ENCODE measurements around the gene EPN3.
A peak's percentile ranks its signal among the peaks of the same experiment; 100 is the strongest.

DNA sequence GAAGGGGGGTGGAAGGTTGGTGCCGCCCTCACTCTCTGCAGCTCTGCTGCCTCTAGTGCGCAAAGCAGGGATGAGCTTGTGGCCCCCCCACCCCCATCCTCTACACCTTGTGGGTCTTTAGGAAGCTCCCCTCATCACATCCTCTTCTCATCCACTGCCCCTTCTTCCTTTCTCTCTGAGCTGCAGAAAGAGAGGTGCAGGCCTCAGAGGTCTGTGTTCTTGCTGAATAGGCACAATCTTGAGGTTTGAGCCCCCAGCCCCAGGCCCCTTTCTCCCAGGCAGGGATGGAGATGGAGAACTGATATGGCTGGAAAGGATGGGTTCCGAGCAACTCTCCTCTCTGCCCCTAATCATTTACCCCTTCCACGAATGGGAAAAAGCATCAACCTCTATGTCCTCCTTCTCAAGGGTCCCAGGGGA lies 30.6 kb downstream of the EPN3 start:
- TF ChIP-seq CTCF (IDR thresholded peaks at IDR 0.05) (peak; percentile 13), EZH2 (IDR thresholded peaks at IDR 0.05) (no peak)
